GM23338 (cell line): ENCODE data around the gene FAAH2. TPM values are rescaled to one million over a fixed set of nuclear protein-coding genes. Genes with fewer than 3 reads are reported as not detected.

ENCODE experiments used
- ATAC-seq: fragments of 200-7000 bp; cut with Tn5 transposase; 3 replicates; pipeline ENCODE4 v1.9.1; 2020
- DNase-seq: peaks from one replicate; pipeline ENCODE4 v3.0.0-alpha.2; 2015; ENCODE audit warnings: low spot score
- H2AFZ ChIP-seq: fragments of 200-600 bp; sonication (generic); 2 replicates; pipeline ENCODE4 v1.8.0; 2016; ENCODE audit warnings: antibody characterized with exemption, mild to moderate bottlenecking, moderate library complexity
- H3F3A ChIP-seq: fragments of 200-600 bp; sonication (generic); replicated peaks from 2 replicates; pipeline ENCODE4 v1.8.0; 2017; ENCODE audit warnings: antibody characterized with exemption, mixed run types, low read depth
- H3K27ac ChIP-seq: fragments of 200-600 bp; sonication (generic); 2 replicates; pipeline ENCODE4 v1.6.1; 2016; ENCODE audit warnings: low read depth
- H3K27me3 ChIP-seq: fragments of 200-600 bp; sonication (generic); 2 replicates; pipeline ENCODE4 v1.8.0; 2016; ENCODE audit warnings: mild to moderate bottlenecking, mixed run types, moderate library complexity; ENCODE audit not compliant: insufficient read depth
- H3K36me3 ChIP-seq: fragments of 200-600 bp; sonication (generic); 2 replicates; pipeline ENCODE4 v1.8.0; 2016; ENCODE audit warnings: mild to moderate bottlenecking; ENCODE audit not compliant: insufficient read depth
- H3K4me1 ChIP-seq: fragments of 200-600 bp; sonication (generic); 2 replicates; pipeline ENCODE4 v1.8.0; 2016; ENCODE audit warnings: mild to moderate bottlenecking, moderate library complexity; ENCODE audit not compliant: insufficient read depth
- H3K4me2 ChIP-seq: fragments of 200-600 bp; sonication (generic); 2 replicates; pipeline ENCODE4 v1.7.1; 2017; ENCODE audit warnings: mixed run types
- H3K4me3 ChIP-seq: fragments of 200-600 bp; sonication (generic); 2 replicates; pipeline ENCODE4 v1.6.1; 2016; ENCODE audit warnings: mixed run types
- H3K79me2 ChIP-seq: fragments of 200-600 bp; sonication (generic); replicated peaks from 2 replicates; pipeline ENCODE4 v1.8.0; 2017; ENCODE audit warnings: mild to moderate bottlenecking; ENCODE audit not compliant: insufficient read depth
- H3K9me2 ChIP-seq: fragments of 200-600 bp; sonication (generic); 2 replicates; pipeline ENCODE4 v1.8.0; 2017; ENCODE audit not compliant: insufficient read depth
- H4K20me1 ChIP-seq: fragments of 200-600 bp; sonication (generic); replicated peaks from 2 replicates; pipeline ENCODE4 v1.8.0; 2017; ENCODE audit warnings: mild to moderate bottlenecking; ENCODE audit not compliant: insufficient read depth
- H3K27ac Mint-ChIP-seq: 2 replicates; pipeline ENCODE4 v1.8.0; 2020; ENCODE audit warnings: inconsistent platforms, mild to moderate bottlenecking, moderate library complexity, mixed read lengths
- H3K27me3 Mint-ChIP-seq: 3 replicates; pipeline ENCODE4 v1.8.0; 2022; ENCODE audit warnings: low read depth, mild to moderate bottlenecking, moderate library complexity, mixed read lengths, inconsistent platforms; ENCODE audit not compliant: insufficient read depth, poor library complexity
- H3K36me3 Mint-ChIP-seq: 3 replicates; pipeline ENCODE4 v1.8.0; 2021; ENCODE audit warnings: low read depth, mild to moderate bottlenecking, inconsistent platforms, moderate library complexity, mixed read lengths
- H3K4me1 Mint-ChIP-seq: 3 replicates; pipeline ENCODE4 v1.8.0; 2020; ENCODE audit warnings: mild to moderate bottlenecking, inconsistent platforms, mixed read lengths
- H3K4me3 Mint-ChIP-seq: 3 replicates; pipeline ENCODE4 v1.8.0; 2021; ENCODE audit warnings: moderate library complexity, mild to moderate bottlenecking, inconsistent platforms, mixed read lengths
- H3K9me3 Mint-ChIP-seq: 3 replicates; pipeline ENCODE4 v1.8.0; 2020; ENCODE audit warnings: moderate library complexity, mild to moderate bottlenecking, inconsistent platforms, mixed read lengths
- EZH2 ChIP-seq: fragments of 200-600 bp; sonication (generic); IDR thresholded peaks from one replicate; pipeline ENCODE4 v1.8.0; 2017; ENCODE audit warnings: antibody characterized with exemption, mild to moderate bottlenecking, low read depth; ENCODE audit not compliant: unreplicated experiment
- EZH2phosphoT487 ChIP-seq: fragments of 200-600 bp; sonication (generic); IDR thresholded peaks from one replicate; pipeline ENCODE4 v1.8.1; 2018; ENCODE audit warnings: antibody characterized with exemption; ENCODE audit not compliant: unreplicated experiment
- JUNB ChIP-seq: IDR thresholded peaks from one replicate; pipeline ENCODE4 v1.6.1; 2016; ENCODE audit warnings: antibody characterized with exemption; ENCODE audit not compliant: unreplicated experiment
- NANOG ChIP-seq: IDR thresholded peaks from 2 replicates; pipeline ENCODE4 v1.6.1; 2016; ENCODE audit warnings: antibody characterized with exemption, borderline replicate concordance
- POLR2AphosphoS5 ChIP-seq: IDR thresholded peaks from 2 replicates; pipeline ENCODE4 v1.6.1; 2016; ENCODE audit warnings: antibody characterized with exemption, low read depth
- STAT1 ChIP-seq: IDR thresholded peaks from one replicate; pipeline ENCODE4 v1.6.1; 2016; ENCODE audit warnings: antibody characterized with exemption; ENCODE audit not compliant: unreplicated experiment
- ZNF114 ChIP-seq: fragments of 250-450 bp; sonication (Bioruptor Pico); IDR thresholded peaks from 2 replicates; pipeline ENCODE4 v1.5.0; 2020; ENCODE audit warnings: mild to moderate bottlenecking, moderate library complexity
- ZNF331 ChIP-seq: fragments of 250-450 bp; sonication (Bioruptor Pico); IDR thresholded peaks from 2 replicates; pipeline ENCODE4 v1.5.0; 2020; ENCODE audit warnings: low read depth, mild to moderate bottlenecking, moderate library complexity
- polyA plus RNA-seq: library from polyadenylated mRNA; unstranded; fragments of >200 nt; fragmentation: Nextera tagmentation; extraction: Ambion mirVana; gene quantifications from 2 replicates; pipeline ENCODE4 v1.2.1, GENCODE V29; 2016
- total RNA-seq: library from RNA; depleted of rRNA; stranded (reverse); fragments of >200 nt; shearing (Covaris generic); gene quantifications from 2 replicates; pipeline ENCODE4 v1.2.3, GENCODE V29; 2014
- TF ChIP-seq, protein P1 (sequence below): IDR thresholded peaks from one replicate; pipeline ENCODE4 v1.6.1; 2018; ENCODE audit warnings: antibody characterized with exemption; ENCODE audit not compliant: unreplicated experiment
- TF ChIP-seq, protein P2 (sequence below), 2 experiments: fragments of 200-600 bp in 1 of 2; sonication (generic) in 1 of 2; conservative IDR thresholded peaks; 2 replicates each; pipeline versions ENCODE4 v1.5.1 to v1.6.1; 2016 to 2017; ENCODE audit warnings: antibody characterized with exemption in 2 of 2, low read depth in 2 of 2, mild to moderate bottlenecking in 2 of 2, moderate library complexity in 1 of 2
- TF ChIP-seq, protein P3 (sequence below): fragments of 250-450 bp; sonication (Bioruptor Pico); IDR thresholded peaks from 2 replicates; pipeline ENCODE4 v1.5.0; 2020; ENCODE audit warnings: mild to moderate bottlenecking, moderate library complexity

The FAAH2 gene
- total and polyA plus RNA-seq, 2 experiments from 2014 or later, result 5.3 to 6.0 TPM

DNA sequence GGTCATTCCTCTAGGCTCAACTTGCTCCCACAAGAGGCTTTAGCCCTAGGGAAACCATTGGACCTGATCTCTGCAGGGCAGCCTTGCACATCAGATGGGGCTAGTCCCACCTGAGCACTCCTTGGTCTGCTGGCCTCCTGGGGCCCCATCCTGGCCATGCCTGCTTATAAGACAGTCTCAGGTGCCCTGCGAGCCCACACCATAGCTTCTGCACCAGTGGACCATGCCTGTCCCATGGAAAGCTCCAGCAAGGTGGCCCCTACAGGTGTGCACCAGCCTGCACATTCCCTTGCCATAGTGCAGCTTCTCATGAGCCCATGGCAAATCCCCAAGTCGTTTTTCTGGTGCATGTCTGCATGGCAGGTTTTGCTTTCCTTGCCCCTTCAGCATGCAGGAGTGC, 19.6 kb upstream of the FAAH2 start:
- no peak overlapping the region for H3K27ac Mint-ChIP-seq
- H4K20me1 ChIP-seq, result no peaks in the 10 kb centered on the region
- H3K79me2 ChIP-seq, result no peaks in the 10 kb centered on the region
- no peak overlapping the region for H3K4me2 ChIP-seq
- H2AFZ ChIP-seq, result no peak overlapping the region
- H3K36me3 Mint-ChIP-seq, result peaks cover 8% of the 10 kb centered on the region; the same call in 1 of the 3 replicates
- no peaks in the 10 kb centered on the region for H3K9me2 ChIP-seq
- H3K36me3 ChIP-seq, result no peaks in the 10 kb centered on the region
- DNase-seq, result no peak
- peaks cover 26% of the 10 kb centered on the region for H3K9me3 Mint-ChIP-seq
- no peak overlapping the region for H3K27ac ChIP-seq
- no peaks in the 10 kb centered on the region for H3K4me1 ChIP-seq
- ATAC-seq, result no peak
- H3F3A ChIP-seq, result no peaks in the 10 kb centered on the region
- H3K27me3 Mint-ChIP-seq, result no peaks in the 10 kb centered on the region
- no peaks in the 10 kb centered on the region for H3K4me1 Mint-ChIP-seq
- no peak for TF ChIP-seq NANOG
- TF ChIP-seq, protein P1, sequence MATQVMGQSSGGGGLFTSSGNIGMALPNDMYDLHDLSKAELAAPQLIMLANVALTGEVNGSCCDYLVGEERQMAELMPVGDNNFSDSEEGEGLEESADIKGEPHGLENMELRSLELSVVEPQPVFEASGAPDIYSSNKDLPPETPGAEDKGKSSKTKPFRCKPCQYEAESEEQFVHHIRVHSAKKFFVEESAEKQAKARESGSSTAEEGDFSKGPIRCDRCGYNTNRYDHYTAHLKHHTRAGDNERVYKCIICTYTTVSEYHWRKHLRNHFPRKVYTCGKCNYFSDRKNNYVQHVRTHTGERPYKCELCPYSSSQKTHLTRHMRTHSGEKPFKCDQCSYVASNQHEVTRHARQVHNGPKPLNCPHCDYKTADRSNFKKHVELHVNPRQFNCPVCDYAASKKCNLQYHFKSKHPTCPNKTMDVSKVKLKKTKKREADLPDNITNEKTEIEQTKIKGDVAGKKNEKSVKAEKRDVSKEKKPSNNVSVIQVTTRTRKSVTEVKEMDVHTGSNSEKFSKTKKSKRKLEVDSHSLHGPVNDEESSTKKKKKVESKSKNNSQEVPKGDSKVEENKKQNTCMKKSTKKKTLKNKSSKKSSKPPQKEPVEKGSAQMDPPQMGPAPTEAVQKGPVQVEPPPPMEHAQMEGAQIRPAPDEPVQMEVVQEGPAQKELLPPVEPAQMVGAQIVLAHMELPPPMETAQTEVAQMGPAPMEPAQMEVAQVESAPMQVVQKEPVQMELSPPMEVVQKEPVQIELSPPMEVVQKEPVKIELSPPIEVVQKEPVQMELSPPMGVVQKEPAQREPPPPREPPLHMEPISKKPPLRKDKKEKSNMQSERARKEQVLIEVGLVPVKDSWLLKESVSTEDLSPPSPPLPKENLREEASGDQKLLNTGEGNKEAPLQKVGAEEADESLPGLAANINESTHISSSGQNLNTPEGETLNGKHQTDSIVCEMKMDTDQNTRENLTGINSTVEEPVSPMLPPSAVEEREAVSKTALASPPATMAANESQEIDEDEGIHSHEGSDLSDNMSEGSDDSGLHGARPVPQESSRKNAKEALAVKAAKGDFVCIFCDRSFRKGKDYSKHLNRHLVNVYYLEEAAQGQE, result no peak
- no peak for TF ChIP-seq ZNF114
- TF ChIP-seq EZH2, result no peak
- TF ChIP-seq EZH2phosphoT487, result no peak
- TF ChIP-seq POLR2AphosphoS5, result no peak
- no peak for TF ChIP-seq STAT1
- no peak for TF ChIP-seq JUNB
- TF ChIP-seq, protein P2, sequence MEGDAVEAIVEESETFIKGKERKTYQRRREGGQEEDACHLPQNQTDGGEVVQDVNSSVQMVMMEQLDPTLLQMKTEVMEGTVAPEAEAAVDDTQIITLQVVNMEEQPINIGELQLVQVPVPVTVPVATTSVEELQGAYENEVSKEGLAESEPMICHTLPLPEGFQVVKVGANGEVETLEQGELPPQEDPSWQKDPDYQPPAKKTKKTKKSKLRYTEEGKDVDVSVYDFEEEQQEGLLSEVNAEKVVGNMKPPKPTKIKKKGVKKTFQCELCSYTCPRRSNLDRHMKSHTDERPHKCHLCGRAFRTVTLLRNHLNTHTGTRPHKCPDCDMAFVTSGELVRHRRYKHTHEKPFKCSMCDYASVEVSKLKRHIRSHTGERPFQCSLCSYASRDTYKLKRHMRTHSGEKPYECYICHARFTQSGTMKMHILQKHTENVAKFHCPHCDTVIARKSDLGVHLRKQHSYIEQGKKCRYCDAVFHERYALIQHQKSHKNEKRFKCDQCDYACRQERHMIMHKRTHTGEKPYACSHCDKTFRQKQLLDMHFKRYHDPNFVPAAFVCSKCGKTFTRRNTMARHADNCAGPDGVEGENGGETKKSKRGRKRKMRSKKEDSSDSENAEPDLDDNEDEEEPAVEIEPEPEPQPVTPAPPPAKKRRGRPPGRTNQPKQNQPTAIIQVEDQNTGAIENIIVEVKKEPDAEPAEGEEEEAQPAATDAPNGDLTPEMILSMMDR (conservative IDR thresholded peaks at IDR 0.05; ENCODE audit: low read depth in 2 of 2), result no peak
- no peak overlapping the region for H3K4me3 Mint-ChIP-seq
- H3K27me3 ChIP-seq, result no peaks in the 10 kb centered on the region
- H3K4me3 ChIP-seq, result no peak overlapping the region

DNA sequence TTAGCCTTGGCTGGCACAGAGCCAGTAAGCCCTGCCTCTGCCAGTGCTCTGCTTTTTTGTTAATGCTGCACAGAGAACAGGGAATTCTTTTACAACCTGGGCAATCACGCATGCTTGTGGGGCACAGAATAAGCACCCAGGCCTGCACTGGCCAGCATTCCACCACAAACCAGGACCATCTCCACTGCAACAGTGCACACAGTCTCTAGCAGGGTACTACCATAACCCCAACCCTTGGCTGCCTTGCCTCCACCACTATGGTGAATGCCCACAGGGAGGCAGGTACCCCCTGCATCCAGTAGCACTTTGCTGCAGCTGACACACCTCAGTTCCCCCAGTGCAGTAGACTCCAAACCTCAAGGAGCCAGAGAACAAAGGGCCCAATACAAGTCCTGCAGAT, 19.2 kb upstream of the FAAH2 start:
- H3K27me3 Mint-ChIP-seq, result no peaks in the 10 kb centered on the region
- no peak overlapping the region for H3K27ac ChIP-seq
- no peak overlapping the region for H2AFZ ChIP-seq
- H4K20me1 ChIP-seq, result no peaks in the 10 kb centered on the region
- no peak overlapping the region for H3K4me2 ChIP-seq
- DNase-seq, result no peak
- H3K79me2 ChIP-seq, result no peaks in the 10 kb centered on the region
- no peaks in the 10 kb centered on the region for H3K36me3 ChIP-seq
- H3K4me3 Mint-ChIP-seq, result no peak overlapping the region
- H3K27me3 ChIP-seq, result no peaks in the 10 kb centered on the region
- H3K36me3 Mint-ChIP-seq, result peaks cover 8% of the 10 kb centered on the region; the same call in 1 of the 3 replicates
- H3K9me3 Mint-ChIP-seq, result peaks cover 26% of the 10 kb centered on the region
- H3K4me1 ChIP-seq, result no peaks in the 10 kb centered on the region
- H3K4me1 Mint-ChIP-seq, result no peaks in the 10 kb centered on the region
- H3F3A ChIP-seq, result no peaks in the 10 kb centered on the region
- no peaks in the 10 kb centered on the region for H3K9me2 ChIP-seq
- H3K27ac Mint-ChIP-seq, result no peak overlapping the region
- no peak for ATAC-seq
- no peak overlapping the region for H3K4me3 ChIP-seq
- TF ChIP-seq EZH2phosphoT487 (no peak), JUNB (no peak), ZNF114 (no peak), EZH2 (no peak), STAT1 (no peak), NANOG (no peak), ZNF331 (CRISPR knock-in tag) (no peak)
- TF ChIP-seq, protein P3, sequence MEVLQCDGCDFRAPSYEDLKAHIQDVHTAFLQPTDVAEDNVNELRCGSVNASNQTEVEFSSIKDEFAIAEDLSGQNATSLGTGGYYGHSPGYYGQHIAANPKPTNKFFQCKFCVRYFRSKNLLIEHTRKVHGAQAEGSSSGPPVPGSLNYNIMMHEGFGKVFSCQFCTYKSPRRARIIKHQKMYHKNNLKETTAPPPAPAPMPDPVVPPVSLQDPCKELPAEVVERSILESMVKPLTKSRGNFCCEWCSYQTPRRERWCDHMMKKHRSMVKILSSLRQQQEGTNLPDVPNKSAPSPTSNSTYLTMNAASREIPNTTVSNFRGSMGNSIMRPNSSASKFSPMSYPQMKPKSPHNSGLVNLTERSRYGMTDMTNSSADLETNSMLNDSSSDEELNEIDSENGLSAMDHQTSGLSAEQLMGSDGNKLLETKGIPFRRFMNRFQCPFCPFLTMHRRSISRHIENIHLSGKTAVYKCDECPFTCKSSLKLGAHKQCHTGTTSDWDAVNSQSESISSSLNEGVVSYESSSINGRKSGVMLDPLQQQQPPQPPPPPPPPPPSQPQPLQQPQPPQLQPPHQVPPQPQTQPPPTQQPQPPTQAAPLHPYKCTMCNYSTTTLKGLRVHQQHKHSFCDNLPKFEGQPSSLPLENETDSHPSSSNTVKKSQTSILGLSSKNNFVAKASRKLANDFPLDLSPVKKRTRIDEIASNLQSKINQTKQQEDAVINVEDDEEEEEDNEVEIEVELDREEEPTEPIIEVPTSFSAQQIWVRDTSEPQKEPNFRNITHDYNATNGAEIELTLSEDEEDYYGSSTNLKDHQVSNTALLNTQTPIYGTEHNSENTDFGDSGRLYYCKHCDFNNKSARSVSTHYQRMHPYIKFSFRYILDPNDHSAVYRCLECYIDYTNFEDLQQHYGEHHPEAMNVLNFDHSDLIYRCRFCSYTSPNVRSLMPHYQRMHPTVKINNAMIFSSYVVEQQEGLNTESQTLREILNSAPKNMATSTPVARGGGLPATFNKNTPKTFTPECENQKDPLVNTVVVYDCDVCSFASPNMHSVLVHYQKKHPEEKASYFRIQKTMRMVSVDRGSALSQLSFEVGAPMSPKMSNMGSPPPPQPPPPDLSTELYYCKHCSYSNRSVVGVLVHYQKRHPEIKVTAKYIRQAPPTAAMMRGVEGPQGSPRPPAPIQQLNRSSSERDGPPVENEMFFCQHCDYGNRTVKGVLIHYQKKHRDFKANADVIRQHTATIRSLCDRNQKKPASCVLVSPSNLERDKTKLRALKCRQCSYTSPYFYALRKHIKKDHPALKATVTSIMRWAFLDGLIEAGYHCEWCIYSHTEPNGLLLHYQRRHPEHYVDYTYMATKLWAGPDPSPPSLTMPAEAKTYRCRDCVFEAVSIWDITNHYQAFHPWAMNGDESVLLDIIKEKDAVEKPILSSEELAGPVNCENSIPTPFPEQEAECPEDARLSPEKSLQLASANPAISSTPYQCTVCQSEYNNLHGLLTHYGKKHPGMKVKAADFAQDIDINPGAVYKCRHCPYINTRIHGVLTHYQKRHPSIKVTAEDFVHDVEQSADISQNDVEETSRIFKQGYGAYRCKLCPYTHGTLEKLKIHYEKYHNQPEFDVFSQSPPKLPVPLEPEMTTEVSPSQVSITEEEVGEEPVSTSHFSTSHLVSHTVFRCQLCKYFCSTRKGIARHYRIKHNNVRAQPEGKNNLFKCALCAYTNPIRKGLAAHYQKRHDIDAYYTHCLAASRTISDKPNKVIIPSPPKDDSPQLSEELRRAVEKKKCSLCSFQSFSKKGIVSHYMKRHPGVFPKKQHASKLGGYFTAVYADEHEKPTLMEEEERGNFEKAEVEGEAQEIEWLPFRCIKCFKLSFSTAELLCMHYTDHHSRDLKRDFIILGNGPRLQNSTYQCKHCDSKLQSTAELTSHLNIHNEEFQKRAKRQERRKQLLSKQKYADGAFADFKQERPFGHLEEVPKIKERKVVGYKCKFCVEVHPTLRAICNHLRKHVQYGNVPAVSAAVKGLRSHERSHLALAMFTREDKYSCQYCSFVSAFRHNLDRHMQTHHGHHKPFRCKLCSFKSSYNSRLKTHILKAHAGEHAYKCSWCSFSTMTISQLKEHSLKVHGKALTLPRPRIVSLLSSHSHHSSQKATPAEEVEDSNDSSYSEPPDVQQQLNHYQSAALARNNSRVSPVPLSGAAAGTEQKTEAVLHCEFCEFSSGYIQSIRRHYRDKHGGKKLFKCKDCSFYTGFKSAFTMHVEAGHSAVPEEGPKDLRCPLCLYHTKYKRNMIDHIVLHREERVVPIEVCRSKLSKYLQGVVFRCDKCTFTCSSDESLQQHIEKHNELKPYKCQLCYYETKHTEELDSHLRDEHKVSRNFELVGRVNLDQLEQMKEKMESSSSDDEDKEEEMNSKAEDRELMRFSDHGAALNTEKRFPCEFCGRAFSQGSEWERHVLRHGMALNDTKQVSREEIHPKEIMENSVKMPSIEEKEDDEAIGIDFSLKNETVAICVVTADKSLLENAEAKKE (CRISPR knock-in tag), result no peak
